Retina (tissue), 1 donor: ENCODE results near the gene CAPN13.

Experiments
- DNase-seq: peaks from one replicate; pipeline ENCODE4 v3.0.0-alpha.2; 2016

CAPN13 gene

DNA sequence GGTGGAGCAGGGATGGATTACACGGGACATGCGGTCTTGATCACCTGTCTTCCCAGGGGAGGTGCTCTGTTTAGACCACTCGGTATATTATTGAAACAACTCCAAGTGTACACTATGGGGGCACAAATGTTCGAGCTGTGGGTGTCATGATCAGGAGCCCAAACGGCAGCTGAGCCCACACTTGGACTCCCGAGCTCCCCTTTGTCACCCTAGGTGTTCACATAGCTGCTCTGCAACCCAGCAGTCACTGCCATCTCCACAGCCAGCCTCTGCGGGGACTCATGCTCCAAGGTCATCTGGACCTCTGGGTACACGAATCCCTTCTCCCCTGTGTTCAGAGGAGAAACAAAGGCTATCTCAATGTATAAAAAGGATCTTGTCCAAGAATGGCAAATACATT, 46.0 kb downstream of the CAPN13 start:
- no peak for DNase-seq

DNA sequence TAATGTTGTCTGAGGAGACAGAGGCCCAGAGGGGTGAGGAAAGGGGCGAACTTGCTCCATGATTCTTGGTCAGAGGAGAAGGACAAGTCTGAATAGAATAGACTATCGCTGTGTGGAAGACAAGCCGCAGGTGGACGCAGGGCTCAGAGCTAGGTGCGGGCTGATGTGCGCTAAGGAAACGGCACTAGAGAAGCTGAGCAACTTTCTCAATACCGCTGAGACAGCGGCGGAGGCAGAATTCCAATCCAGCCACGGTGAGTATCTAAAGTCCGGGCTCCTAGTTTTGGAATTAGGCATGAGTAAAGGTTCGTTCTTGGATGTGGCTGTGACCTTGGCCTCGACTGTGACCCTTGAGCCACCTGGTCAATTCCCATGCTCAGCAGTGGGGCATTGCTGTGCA, 47.8 kb downstream of the CAPN13 start:
- no peak for DNase-seq

DNA sequence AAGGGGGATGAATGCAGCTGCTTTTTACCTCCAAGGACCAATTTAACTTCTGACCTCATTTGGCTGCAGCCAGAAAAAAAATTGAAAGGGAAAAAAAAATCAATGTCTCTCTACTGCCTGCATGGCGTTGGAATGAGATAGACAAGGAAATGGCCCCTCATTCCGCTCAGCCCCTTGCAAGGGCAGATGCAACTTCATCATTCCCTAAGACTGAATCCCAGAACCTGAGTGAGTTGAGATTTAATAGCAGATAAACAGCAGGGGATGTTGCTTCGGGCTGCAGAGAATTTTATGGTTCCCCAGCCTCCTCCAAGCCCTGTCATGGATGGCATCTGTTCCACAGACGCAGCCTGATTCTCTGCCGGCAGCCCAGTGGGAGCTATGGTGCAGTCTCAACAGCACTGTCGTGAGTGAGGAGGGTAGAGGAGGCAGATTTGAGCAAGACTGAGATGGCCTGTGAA, 49.0 kb downstream of the CAPN13 start:
- DNase-seq: peak; percentile 42

DNA sequence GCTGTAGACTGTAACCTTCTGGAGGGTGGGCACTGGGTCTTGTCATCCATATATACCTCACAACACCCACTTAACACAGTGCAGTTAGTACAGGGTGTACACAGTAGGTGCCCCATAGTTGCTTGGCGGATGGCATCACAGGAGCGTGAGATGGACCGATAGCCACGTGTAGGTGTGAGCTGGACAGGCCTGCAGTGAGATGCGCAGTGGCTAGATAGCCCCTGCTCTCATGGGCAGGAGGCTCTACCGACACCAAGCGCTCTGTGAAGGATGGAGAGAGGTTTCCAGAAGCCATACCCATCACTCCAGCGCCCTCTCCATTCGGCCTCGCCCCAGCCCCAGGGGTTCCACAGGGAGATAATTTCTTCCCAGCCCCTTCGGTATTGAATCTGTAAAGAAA, 49.5 kb downstream of the CAPN13 start:
- DNase-seq: no peak

DNA sequence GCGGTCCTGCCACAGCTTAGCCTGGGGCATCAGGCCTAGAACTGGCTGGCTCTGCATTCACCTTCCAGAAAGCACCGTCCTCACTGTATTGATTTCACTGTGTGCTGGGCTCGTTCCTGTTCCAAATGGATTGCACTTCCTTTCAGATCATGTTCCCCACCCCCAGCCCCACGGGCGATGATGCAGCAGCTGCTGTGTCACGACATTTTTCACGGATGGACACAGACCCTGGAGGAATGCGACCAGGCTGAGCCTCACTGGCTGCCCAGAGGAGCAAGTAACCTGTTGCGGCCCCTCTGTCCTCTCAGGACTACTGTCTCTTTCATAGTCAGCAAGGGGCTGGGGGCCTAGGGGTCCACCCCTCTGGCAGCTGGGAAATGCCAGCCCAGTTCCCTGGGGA, 50.3 kb downstream of the CAPN13 start:
- DNase-seq: peak; percentile 44

DNA sequence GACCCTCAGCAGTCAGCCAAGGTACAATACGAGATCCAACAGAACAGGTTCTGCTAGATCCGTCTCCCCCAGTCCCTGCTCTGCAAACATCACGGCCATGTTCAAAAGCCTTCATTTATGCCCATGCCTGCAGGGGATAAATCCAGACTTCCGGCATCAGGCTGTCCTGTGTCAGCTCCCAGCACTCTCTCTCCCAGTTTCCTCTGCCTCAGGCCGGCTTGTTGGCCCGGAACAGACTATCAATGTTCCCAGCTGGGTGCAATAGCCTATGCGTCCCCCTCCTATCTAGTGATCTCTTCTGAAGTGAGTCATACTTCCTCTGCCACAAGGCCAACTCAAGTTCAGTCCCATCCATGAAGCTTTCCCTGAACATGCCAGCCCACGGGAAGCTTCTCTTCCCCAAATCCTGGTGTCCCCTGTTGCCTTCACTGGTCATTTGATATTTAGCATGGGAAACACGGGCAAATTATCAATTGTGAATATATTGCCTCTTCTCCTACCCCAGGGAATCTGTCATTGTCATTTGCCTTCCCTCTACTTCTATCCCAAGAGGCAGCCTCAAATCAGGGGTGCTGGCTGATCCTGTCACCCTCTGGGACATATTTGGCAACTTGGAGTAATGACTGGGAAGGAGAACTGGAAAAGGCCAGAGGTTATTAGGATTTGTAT, 51.1 kb downstream of the CAPN13 start:
- DNase-seq: no peak

DNA sequence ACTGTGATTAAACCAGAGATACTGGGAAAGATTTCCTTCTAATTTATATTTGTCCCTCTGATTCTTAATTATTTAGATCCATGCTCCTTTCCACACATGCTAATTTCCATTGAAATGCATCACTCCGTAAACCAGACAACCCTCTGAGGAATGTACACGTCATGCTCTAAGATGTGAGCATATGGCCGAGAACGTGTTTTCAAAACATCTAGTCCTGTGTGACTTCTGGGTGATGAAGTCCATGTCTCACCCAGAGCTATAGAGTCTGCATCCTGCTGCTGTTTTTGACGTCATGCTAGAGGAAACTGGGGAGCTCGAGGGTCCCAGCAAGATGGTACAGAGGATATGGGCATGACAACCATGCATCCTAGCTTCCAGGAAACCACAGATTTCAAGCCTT, 53.6 kb downstream of the CAPN13 start:
- no peak for DNase-seq

DNA sequence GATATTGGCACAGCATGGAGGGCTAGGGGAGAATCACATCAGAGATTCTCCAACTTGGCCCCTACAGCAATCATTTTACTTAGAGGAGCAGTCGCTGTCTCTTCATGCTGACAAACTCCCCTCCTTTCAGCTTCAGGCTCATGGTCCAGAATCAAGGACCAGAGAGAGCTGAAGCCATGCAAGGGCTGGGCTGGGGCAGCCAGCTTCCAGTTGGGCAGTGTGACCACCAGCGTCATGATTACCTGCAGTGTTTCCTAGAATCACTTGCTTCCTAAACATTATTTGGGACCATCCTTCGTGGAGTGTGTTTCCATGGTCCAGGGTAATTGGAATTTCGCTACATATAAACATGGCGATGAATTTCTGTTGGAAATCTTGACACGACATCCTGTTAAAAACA, 54.4 kb downstream of the CAPN13 start:
- no peak for DNase-seq

DNA sequence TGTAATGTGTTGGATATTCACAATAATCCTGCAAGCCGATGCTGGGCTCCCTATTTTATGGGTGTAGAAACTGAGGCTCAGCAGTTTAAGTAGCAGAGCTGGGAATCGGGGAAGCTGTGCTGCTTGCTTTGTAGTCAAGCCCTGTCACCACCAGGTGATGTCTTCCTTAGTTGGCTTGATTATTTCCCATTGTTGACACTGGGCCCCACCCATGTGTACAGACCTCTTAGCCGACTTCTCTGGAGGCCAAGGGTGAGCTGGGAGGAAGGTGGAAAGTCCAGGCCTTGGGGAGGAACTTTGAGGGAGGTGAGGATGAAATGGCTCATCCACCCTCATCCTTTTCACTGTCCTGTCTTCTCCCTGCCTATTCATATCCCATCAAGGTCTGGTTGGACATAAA, 60.0 kb downstream of the CAPN13 start:
- no peak for DNase-seq

DNA sequence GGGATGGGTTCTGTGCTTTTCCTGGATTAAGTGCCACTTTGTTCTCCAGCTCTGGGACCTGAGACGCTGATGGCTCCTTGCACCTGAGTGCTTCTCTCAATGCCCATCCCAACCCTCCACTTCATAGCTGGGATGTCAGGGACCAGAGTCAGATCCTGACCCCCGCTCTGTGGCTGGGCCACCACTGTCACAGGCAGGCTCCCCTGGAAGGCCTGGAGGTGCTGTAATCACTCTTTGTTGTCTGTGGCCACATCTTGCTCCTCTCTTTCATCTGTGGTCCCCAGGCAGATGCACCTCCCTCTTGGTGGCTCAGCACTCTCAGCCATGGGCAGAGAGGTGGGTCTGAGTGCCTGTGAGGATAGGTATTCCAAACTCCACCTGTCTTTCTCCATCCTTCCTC, 62.4 kb downstream of the CAPN13 start:
- DNase-seq: no peak

DNA sequence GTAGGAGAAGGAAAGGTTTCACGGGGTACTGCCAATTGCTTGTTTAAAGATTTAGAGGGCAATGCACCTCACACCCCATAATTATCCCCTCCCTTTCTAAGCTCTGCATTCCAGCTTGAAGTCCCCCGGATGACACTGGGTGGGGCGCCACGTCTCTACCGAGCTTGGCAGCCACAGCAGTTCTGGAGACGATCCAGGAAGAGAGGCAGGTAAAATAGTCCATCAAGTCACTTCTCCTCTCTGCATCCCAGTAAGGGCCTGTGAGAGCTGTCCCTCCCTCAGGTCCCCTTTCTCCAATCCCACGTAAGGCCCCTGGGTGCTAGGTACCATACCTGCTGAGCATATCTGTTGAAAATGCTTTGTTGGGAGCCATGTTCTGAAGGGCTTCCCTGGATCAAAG, 65.7 kb downstream of the CAPN13 start:
- DNase-seq: no peak

DNA sequence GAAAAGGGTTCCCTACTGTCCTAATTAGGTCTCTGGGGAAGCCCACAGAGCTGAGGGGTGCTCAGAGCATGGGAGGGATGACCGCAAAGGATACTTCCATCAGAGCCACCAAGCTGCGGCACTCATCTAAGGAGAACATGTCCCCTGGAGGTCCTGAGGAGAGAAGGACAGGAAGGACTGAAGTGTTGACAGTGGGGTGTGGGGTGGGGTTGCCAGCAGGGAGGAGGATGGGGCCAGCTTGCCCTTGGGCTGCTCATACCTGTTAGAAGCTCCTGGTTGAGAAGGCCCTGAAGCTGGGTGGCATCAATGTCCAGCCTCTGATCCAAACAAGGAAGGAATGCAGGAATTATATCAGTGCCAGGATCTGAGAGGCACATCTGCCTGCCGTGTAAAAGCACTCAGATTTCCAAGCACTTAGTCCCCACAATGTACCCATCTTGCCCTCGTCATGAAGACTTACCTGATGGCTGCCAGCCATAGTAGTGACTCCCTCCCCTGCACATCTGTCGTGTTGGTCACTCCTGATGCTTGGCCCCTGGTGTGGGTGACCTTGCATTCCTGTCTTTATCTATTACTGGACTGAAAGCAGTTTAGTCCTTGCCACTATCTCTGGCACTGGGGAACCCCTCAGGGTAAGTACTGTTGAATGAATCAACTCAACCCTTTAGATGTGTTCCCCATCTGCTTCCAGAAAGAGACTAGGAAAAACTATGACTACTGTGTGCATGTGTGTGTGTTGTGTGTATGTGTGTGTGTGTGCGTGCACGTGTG, 68.9 kb downstream of the CAPN13 start:
- DNase-seq: no peak

DNA sequence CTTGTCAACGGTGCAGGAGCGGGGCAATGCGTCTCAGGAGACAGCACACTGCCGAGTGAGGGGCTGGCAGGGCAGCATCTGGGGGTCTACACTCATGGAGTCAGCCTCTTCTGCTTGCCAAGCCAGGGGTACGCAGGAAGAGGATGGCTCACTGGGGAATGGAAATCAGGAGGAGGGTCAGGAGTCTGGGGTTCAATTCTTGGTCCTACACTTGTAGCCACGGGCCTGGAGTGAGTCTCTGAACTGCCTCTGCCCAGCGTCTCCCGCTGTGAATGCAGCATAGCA, 70.0 kb downstream of the CAPN13 start:
- DNase-seq: no peak

DNA sequence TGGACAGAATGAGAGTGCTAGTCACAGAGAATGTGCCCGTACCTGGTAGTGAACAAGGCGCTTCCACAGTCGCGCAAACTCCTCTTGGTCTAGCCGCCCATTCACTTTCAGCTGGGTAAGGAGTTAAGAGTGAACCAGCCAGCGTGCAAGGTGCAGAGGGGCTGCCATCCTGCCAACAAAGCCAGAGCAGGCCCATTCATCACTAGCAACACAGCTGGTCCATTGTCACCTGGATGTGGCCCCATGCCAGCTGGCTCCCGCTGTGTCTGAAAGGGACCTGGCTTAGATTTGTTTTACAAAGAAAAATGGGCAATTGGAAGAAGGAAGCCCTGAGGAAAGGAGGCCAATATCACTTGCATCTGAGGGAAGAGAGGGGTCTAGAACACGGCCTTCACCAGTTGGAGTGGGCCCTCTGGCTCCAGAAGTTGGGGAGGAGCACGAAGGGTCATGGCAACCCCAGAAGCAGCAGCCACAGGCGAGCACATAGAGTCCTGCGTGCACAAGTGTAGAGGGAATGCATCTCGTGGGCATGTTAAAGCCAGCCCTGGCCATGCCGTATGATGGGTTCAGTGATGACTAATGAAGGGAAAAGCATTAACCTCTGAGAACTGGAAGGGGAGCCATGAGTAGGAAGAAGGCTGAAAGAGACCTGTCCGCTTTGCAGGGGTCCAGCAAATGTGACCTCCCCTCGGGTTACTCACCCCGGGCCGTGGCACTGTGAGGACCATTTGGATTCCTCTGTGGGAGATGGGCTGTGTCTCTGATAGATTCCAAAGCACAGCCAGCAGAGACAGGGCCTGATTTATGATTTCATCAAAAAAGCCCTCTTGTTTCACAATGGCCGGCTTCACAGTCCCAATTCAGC, 70.6 kb downstream of the CAPN13 start:
- DNase-seq: no peak

DNA sequence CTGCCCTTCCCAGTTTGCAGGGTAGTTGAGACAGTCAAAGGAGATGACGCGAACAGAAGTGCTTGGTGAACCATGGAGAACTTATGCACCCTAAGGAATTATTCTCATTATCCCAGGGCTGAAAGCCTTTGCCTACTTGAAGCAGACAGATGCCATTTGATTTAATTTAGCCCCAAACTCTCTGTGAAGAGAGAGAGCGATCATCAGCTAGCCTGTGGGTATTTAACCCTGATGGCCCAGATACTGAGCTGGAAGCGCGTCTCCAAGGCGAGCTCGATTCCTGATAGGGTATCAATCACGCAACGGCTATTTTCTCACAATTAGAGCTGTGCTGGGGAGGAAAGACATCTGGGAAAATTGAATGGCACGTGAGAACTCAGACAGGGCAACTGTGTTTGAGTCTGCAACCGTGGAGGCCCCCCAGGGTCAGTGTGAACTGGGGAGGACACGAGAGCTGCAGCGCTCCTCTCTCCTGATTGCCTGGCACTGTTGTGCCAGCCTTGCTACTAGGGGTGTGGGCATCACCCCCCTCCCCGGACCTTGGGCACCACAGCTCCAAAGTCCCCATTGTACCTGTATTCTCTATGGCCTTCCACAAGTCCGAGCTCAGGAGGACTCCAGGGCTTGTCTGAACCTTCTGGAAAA, 73.2 kb downstream of the CAPN13 start:
- peak; percentile 52 for DNase-seq

DNA sequence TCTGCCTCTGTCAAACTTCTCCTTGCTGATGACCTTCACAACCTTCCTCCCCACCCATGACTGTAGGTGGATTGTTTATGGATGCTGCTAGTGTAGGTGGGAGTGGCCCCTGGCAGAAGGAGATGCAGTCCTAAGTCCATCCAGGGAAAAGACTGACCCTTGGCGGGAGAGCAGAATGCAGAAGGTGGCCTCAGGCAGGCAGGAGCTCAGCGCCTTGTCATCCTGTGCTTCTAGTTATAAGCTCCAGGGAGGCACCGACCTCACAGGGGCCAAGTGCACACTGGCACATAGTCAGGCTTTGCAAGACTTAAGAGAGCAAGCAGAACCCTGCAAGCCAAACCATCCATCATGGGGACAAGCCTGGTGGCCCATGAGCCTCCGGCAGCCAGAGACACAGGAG, 74.4 kb downstream of the CAPN13 start:
- DNase-seq: no peak

DNA sequence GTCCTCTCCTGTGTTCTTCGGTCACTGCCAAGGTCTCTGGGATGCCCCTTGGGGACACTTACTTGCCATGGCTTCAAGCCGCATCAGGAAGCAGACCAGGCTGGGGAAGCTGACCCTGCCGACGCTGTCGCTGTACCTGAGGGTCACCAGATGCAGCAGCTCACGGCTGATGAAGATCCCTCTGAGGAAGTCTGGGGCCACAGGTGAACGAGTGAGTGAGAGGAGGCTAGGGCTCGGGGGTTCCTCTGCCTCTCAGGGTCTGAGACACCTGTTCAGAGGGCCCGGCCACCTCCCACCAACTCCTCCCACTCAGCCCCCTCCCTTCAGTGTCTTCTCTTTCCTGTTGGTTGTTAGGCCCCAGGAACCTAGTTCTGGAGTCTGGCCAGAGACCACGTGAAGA, 74.9 kb downstream of the CAPN13 start:
- DNase-seq: no peak

DNA sequence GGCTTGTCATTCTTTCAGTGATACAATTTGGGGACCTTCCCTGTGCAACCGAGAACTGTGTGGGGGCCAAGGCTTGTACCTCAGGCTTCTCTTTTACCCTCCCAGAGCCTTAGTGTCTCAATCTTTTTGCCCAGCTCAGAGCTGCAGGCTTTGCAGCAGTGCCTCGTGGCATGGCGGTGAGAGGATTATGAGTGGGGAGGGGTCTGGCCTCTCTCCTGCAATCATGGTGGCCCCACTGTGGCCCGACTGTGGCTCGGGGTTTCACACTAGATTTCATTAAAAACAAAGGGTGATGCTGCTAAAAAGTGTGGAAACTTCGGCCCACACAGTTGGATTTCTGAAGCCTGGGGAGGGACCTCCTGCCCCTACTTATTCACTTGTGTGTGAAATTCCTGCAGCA, 75.5 kb downstream of the CAPN13 start:
- DNase-seq: no peak

DNA sequence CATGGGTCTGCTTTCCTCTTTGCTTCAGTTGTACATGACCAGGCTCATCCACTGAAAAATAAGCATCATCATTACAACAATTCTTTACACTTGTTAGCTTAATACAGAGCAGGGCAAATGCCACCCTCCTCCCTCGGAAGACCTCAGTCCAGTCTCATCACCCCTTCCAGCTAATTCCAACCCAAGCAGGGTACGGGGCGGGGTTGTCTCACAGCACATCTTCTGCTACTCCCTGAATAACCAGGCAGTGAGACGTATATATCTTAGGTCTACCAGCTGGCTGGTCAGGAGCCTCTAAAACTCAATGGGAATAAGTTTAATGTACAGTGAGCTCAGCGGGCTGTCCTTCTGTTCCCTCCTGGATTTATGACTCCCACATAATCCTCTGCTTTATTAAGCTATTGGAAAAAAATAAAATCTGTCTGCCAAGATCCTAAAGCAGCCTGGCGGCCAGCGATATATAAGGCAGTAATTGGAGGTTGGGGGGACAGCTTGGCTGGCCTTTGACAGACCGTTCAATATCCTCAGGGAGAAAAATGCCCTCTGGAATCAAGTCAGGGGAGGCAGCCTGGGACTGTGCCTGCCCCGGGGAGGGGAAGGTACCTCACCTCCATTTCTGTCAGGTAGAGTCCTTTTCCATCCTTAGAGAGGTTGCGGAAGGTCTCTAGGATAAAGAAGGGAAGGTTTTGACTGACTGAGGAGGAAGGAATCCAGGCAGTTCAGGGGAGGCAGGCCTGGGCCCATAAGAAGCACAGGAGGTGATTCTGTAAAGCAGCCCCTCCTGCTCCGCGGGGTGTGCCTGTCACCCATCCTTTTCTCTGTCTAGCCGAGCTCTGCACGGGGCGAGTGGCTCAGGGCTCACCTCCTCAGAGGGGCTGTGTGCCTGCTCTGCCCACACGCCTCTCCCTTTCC, 76.3 kb downstream of the CAPN13 start:
- DNase-seq: no peak

DNA sequence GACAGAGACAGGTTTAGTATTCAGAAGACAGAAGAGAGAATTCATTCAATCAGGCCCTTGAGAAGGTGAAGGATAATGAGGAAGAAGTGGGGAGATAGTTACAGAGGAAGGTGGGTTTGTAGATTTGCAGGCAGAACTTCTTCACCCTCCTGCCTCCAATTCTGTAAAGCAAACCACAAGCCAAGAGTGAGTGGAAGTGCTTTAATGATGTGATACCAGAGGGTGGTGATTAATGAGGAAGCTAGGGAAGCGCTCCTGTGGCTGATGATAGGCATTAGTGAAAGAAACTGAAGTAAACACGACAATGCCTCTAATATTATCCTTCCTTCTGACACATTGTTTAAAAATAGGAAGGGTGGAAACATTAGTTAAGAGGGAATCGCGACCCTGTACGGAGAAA, 78.2 kb downstream of the CAPN13 start:
- no peak for DNase-seq

DNA sequence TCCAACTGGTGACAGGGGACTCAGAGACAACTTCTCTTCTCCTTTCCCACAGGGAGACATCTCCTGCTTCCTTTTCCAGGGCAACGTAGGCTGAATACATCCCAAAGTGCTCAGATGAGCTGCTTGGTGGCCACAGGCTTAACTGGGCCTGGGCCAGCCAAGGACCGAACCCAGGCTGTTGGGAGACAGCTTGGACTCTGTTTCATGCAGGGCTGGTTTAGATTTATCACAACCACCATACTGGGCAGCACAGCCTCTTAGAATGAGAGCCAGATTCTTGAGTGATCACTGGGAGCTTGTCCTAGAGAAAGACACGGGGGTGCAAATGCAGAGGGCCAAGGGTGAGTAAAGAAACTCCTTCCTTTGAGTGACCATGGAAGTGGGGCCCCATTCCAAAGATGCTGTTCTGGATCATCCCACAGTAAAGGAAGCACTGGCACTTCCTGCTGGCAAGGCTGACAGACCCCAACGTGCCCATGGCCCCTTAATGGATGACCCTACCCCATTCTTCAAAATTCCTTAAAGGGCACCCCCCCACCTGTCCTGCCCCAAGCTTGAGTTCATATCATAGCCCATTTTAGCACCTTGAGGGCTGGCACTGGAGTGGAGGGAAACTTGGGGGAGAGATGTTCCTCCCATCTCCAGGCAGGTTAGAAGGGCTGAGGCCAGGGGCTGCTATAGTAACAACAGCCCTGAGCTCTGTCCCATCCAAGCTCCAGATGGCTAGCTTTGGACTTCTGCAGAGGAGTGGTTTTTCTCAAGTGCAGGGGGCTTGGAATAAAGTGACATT, 84.1 kb downstream of the CAPN13 start:
- no peak for DNase-seq
